ENCODE results near the gene DGKK.

Gene DGKK

GRCh38 chrX:50375481-50376267 is 95.0 kb downstream of the DGKK start:
- Histone ChIP-seq H3K4me2 (ENCODE audit: low read length) (no peak overlapping the region), H3F3A (ENCODE audit: insufficient read depth, low read length) (no peaks in the 10 kb centered on the region), H3K4me3 (ENCODE audit: low read depth, low read length, poor library complexity, severe bottlenecking) (no peak overlapping the region), H3K9me3 (ENCODE audit: low read length) (no peaks in the 10 kb centered on the region), H4K20me1 (ENCODE audit: insufficient read depth, low read length) (no peaks in the 10 kb centered on the region), H2AFZ (ENCODE audit: low read length) (no peak overlapping the region), H3K27me3 (ENCODE audit: insufficient read depth, low read length) (no peaks in the 10 kb centered on the region), H3K9ac (ENCODE audit: low read length) (no peak overlapping the region), H3K79me2 (ENCODE audit: insufficient read depth, low read length) (no peaks in the 10 kb centered on the region), H3K36me3 (ENCODE audit: insufficient read depth, low read length) (no peaks in the 10 kb centered on the region), H3K4me1 (ENCODE audit: insufficient read depth, low read length, severe bottlenecking) (no peaks in the 10 kb centered on the region), H3K27ac (ENCODE audit: low read depth, low read length, poor library complexity, severe bottlenecking) (no peak overlapping the region), H3K9me2 (ENCODE audit: low read depth, low read length) (no peaks in the 10 kb centered on the region)
- TF ChIP-seq EZH2 (IDR thresholded peaks at IDR 0.05; ENCODE audit: borderline replicate concordance, low read length) (no peak), CTCF (IDR thresholded peaks at IDR 0.05; ENCODE audit: low read length) (no peak)

GRCh38 chrX:50372966-50373365 is 97.7 kb downstream of the DGKK start:
- no peaks in the 10 kb centered on the region for H3K9me2 ChIP-seq (ENCODE audit: low read depth, low read length)
- no peaks in the 10 kb centered on the region for H3F3A ChIP-seq (ENCODE audit: insufficient read depth, low read length)
- H2AFZ ChIP-seq (ENCODE audit: low read length), result no peak overlapping the region
- H3K4me3 ChIP-seq (ENCODE audit: low read depth, low read length, poor library complexity, severe bottlenecking), result no peak overlapping the region
- H3K9ac ChIP-seq (ENCODE audit: low read length), result no peak overlapping the region
- no peaks in the 10 kb centered on the region for H3K27me3 ChIP-seq (ENCODE audit: insufficient read depth, low read length)
- H3K79me2 ChIP-seq (ENCODE audit: insufficient read depth, low read length), result no peaks in the 10 kb centered on the region
- H3K36me3 ChIP-seq (ENCODE audit: insufficient read depth, low read length), result no peaks in the 10 kb centered on the region
- H4K20me1 ChIP-seq (ENCODE audit: insufficient read depth, low read length), result no peaks in the 10 kb centered on the region
- H3K4me2 ChIP-seq (ENCODE audit: low read length), result no peak overlapping the region
- no peaks in the 10 kb centered on the region for H3K9me3 ChIP-seq (ENCODE audit: low read length)
- no peaks in the 10 kb centered on the region for H3K4me1 ChIP-seq (ENCODE audit: insufficient read depth, low read length, severe bottlenecking)
- no peak for TF ChIP-seq EZH2 (IDR thresholded peaks at IDR 0.05; ENCODE audit: borderline replicate concordance, low read length)
- no peak for TF ChIP-seq CTCF (IDR thresholded peaks at IDR 0.05; ENCODE audit: low read length)
- no peak overlapping the region for H3K27ac ChIP-seq (ENCODE audit: low read depth, low read length, poor library complexity, severe bottlenecking)

- H3K36me3 ChIP-seq (ENCODE audit: insufficient read depth, low read length), result no peaks in the 10 kb centered on the region
- no peak overlapping the region for H3K4me2 ChIP-seq (ENCODE audit: low read length)
- no peak overlapping the region for H3K27ac ChIP-seq (ENCODE audit: low read depth, low read length, poor library complexity, severe bottlenecking)
- H3K9me3 ChIP-seq (ENCODE audit: low read length), result no peaks in the 10 kb centered on the region
- no peak overlapping the region for H2AFZ ChIP-seq (ENCODE audit: low read length)
- no peaks in the 10 kb centered on the region for H3K27me3 ChIP-seq (ENCODE audit: insufficient read depth, low read length)
- no peaks in the 10 kb centered on the region for H3K79me2 ChIP-seq (ENCODE audit: insufficient read depth, low read length)
- H3K9me2 ChIP-seq (ENCODE audit: low read depth, low read length), result no peaks in the 10 kb centered on the region
- H3K4me1 ChIP-seq (ENCODE audit: insufficient read depth, low read length, severe bottlenecking), result no peaks in the 10 kb centered on the region
- no peaks in the 10 kb centered on the region for H3F3A ChIP-seq (ENCODE audit: insufficient read depth, low read length)
- TF ChIP-seq EZH2 (IDR thresholded peaks at IDR 0.05; ENCODE audit: borderline replicate concordance, low read length) (no peak), CTCF (IDR thresholded peaks at IDR 0.05; ENCODE audit: low read length) (no peak)
- no peak overlapping the region for H3K4me3 ChIP-seq (ENCODE audit: low read depth, low read length, poor library complexity, severe bottlenecking)
- H3K9ac ChIP-seq (ENCODE audit: low read length), result no peak overlapping the region
- H4K20me1 ChIP-seq (ENCODE audit: insufficient read depth, low read length), result no peaks in the 10 kb centered on the region
Measured at GRCh38 chrX:50343917-50344316, 126.7 kb downstream of the DGKK start.
